ENCODE measurements around the gene SOBP. TPM values are rescaled to one million over a fixed set of nuclear protein-coding genes. Genes with fewer than 3 reads are reported as not detected.
A peak's percentile ranks its signal among the peaks of the same experiment; 100 is the strongest.

SOBP gene
- 0.09 and 0.26 TPM in 2 replicates for total RNA-seq

- intact Hi-C loops (cut with micrococcal nuclease), result loop anchor here (2.0 to 10.0 kb wide), 4 partner anchors 31 to 677 kb away; partner anchors contain the start of genes NR2E1 and PDSS2
- DNase-seq, result peak; percentile 78
- no peaks in the 10 kb centered on the region for H3K9me3 Mint-ChIP-seq
- no peaks in the 10 kb centered on the region for H3K36me3 Mint-ChIP-seq (ENCODE audit: low read depth)
- no peak within 1 kb of the TSS for H3K27ac Mint-ChIP-seq
- peaks cover 45% of the 10 kb centered on the region for H3K27me3 Mint-ChIP-seq
- H3K4me1 Mint-ChIP-seq, result peaks cover 22% of the 10 kb centered on the region
- H3K4me3 Mint-ChIP-seq, result peak within 1 kb of the TSS; percentile 89
These were observed at the start of gene SOBP for GRCh38 chr6:107489636-107490565. TSS of gene SOBP (plus strand) at chr6:107490117. CDS start at chr6:107490617, 500 bp downstream.

GRCh38 chr6:107440936-107441335, 49.0 kb upstream of the SOBP start:
- no peak for DNase-seq
- peaks cover 7% of the 10 kb centered on the region for H3K4me1 Mint-ChIP-seq
- peaks cover 5% of the 10 kb centered on the region for H3K9me3 Mint-ChIP-seq
- no peak overlapping the region for H3K4me3 Mint-ChIP-seq
- intact Hi-C loops (cut with micrococcal nuclease), result no loop called here
- H3K27me3 Mint-ChIP-seq, result no peaks in the 10 kb centered on the region
- no peak overlapping the region for H3K27ac Mint-ChIP-seq
- H3K36me3 Mint-ChIP-seq (ENCODE audit: low read depth), result peaks cover 6% of the 10 kb centered on the region

GRCh38 chr6:107441682-107442081, 48.2 kb upstream of the SOBP start:
- Mint-ChIP-seq H3K36me3 (ENCODE audit: low read depth) (peaks cover 7% of the 10 kb centered on the region), H3K4me1 (peaks cover 7% of the 10 kb centered on the region), H3K27me3 (no peaks in the 10 kb centered on the region), H3K9me3 (peaks cover 6% of the 10 kb centered on the region), H3K4me3 (no peak overlapping the region), H3K27ac (no peak overlapping the region)
- intact Hi-C loops (cut with micrococcal nuclease), result no loop called here
- no peak for DNase-seq

- DNase-seq, result no peak
- Mint-ChIP-seq H3K4me1 (peaks cover 2% of the 10 kb centered on the region), H3K4me3 (no peak overlapping the region), H3K27ac (no peak overlapping the region), H3K9me3 (peaks cover 8% of the 10 kb centered on the region), H3K27me3 (no peaks in the 10 kb centered on the region), H3K36me3 (ENCODE audit: low read depth) (peaks cover 16% of the 10 kb centered on the region)
- intact Hi-C loops (cut with micrococcal nuclease), result no loop called here
These were observed 46.8 kb upstream of the SOBP start for GRCh38 chr6:107442938-107443607.

- Mint-ChIP-seq H3K27me3 (no peaks in the 10 kb centered on the region), H3K4me3 (no peak overlapping the region), H3K36me3 (ENCODE audit: low read depth) (peaks cover 22% of the 10 kb centered on the region), H3K27ac (no peak overlapping the region), H3K4me1 (peaks cover 2% of the 10 kb centered on the region), H3K9me3 (peaks cover 14% of the 10 kb centered on the region)
- intact Hi-C loops (cut with micrococcal nuclease), result no loop called here
- no peak for DNase-seq
These were observed 46.2 kb upstream of the SOBP start for GRCh38 chr6:107443608-107444267.

- DNase-seq, result no peak
- no peaks in the 10 kb centered on the region for H3K27me3 Mint-ChIP-seq
- peaks cover 2% of the 10 kb centered on the region for H3K4me1 Mint-ChIP-seq
- intact Hi-C loops (cut with micrococcal nuclease), result no loop called here
- no peak overlapping the region for H3K4me3 Mint-ChIP-seq
- peaks cover 19% of the 10 kb centered on the region for H3K9me3 Mint-ChIP-seq
- no peak overlapping the region for H3K27ac Mint-ChIP-seq
- H3K36me3 Mint-ChIP-seq (ENCODE audit: low read depth), result peaks cover 23% of the 10 kb centered on the region
These were observed 45.6 kb upstream of the SOBP start for GRCh38 chr6:107444277-107444676.

GRCh38 chr6:107447663-107448216, 42.2 kb upstream of the SOBP start:
- Mint-ChIP-seq H3K27ac (no peak overlapping the region), H3K4me3 (no peak overlapping the region), H3K9me3 (peaks cover 22% of the 10 kb centered on the region), H3K36me3 (ENCODE audit: low read depth) (peaks cover 32% of the 10 kb centered on the region), H3K4me1 (peaks cover 2% of the 10 kb centered on the region), H3K27me3 (no peaks in the 10 kb centered on the region)
- no peak for DNase-seq
- intact Hi-C loops (cut with micrococcal nuclease), result no loop called here

GRCh38 chr6:107448776-107449175, 41.1 kb upstream of the SOBP start:
- Mint-ChIP-seq H3K4me1 (no peaks in the 10 kb centered on the region), H3K4me3 (no peak overlapping the region), H3K36me3 (ENCODE audit: low read depth) (peaks cover 35% of the 10 kb centered on the region), H3K9me3 (peaks cover 22% of the 10 kb centered on the region), H3K27ac (no peak overlapping the region), H3K27me3 (no peaks in the 10 kb centered on the region)
- no peak for DNase-seq
- intact Hi-C loops (cut with micrococcal nuclease), result no loop called here

GRCh38 chr6:107458672-107459282, 31.1 kb upstream of the SOBP start:
- intact Hi-C loops (cut with micrococcal nuclease), result loop anchor here (1.0 to 10.0 kb wide), 5 partner anchors 30 to 499 kb away; partner anchors contain the start of genes BEND3, MTRES1 and SEC63
- H3K4me3 Mint-ChIP-seq, result peak overlapping the region; percentile 97
- H3K27ac Mint-ChIP-seq, result peak overlapping the region; percentile 95
- peaks cover 7% of the 10 kb centered on the region for H3K27me3 Mint-ChIP-seq
- DNase-seq, result peak; percentile 75
- no peaks in the 10 kb centered on the region for H3K9me3 Mint-ChIP-seq
- H3K36me3 Mint-ChIP-seq (ENCODE audit: low read depth), result peaks cover 7% of the 10 kb centered on the region
- peaks cover 21% of the 10 kb centered on the region for H3K4me1 Mint-ChIP-seq

GRCh38 chr6:107459283-107460082, 30.4 kb upstream of the SOBP start, which contains the start of gene PDSS2:
TSS of gene PDSS2 (minus strand) at chr6:107459564. CDS start at chr6:107459285, 279 bp downstream.
- Mint-ChIP-seq H3K27me3 (peaks cover 7% of the 10 kb centered on the region), H3K27ac (peak within 1 kb of the TSS; percentile 95), H3K9me3 (no peaks in the 10 kb centered on the region), H3K4me1 (peaks cover 21% of the 10 kb centered on the region), H3K4me3 (peak within 1 kb of the TSS; percentile 97), H3K36me3 (ENCODE audit: low read depth) (peaks cover 6% of the 10 kb centered on the region)
- peak; percentile 99 for DNase-seq
- intact Hi-C loops (cut with micrococcal nuclease), result loop anchor here (1.0 to 10.0 kb wide), 5 partner anchors 29 to 498 kb away; partner anchors contain the start of genes BEND3, MTRES1 and SEC63

- Mint-ChIP-seq H3K4me1 (peaks cover 20% of the 10 kb centered on the region), H3K9me3 (no peaks in the 10 kb centered on the region), H3K27ac (peak overlapping the region; percentile 95), H3K36me3 (ENCODE audit: low read depth) (peaks cover 5% of the 10 kb centered on the region), H3K27me3 (peaks cover 7% of the 10 kb centered on the region), H3K4me3 (peak overlapping the region; percentile 97)
- no peak for DNase-seq
- intact Hi-C loops (cut with micrococcal nuclease), result no loop called here
These were observed 29.8 kb upstream of the SOBP start for GRCh38 chr6:107460083-107460631.

GRCh38 chr6:107466062-107466461, 23.9 kb upstream of the SOBP start:
- Mint-ChIP-seq H3K9me3 (no peaks in the 10 kb centered on the region), H3K27ac (no peak overlapping the region), H3K36me3 (ENCODE audit: low read depth) (no peaks in the 10 kb centered on the region), H3K27me3 (peaks cover 30% of the 10 kb centered on the region), H3K4me3 (no peak overlapping the region), H3K4me1 (no peaks in the 10 kb centered on the region)
- intact Hi-C loops (cut with micrococcal nuclease), result no loop called here
- DNase-seq, result no peak
